ENCODE data around the gene AGBL4.

The AGBL4 gene

DNA sequence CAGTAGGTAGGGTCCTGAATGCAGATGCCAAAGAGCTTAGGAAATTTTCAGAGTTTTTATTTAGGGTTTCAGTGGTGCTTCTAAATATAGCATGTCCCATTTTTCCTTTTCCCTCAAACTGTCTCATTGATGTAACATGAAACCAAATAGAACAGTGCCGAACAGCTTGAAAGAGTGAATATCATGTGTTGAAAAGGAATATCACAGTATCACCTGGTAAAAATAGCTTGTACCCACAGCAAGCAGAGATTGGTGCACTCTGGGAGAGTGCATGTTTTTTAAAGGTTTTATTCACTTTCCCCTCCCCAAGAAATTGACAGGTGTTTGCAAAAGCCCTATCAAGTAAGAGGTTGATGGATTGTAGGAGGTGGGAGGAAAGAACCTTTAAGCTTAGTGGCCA lies 43.1 kb upstream of the AGBL4 start (continued):
- TF ChIP-seq TSHZ2 (CRISPR knock-in tag; IDR thresholded peaks at IDR 0.05), result no peak
- TF ChIP-seq CSDC2 (CRISPR knock-in tag; IDR thresholded peaks at IDR 0.05), result no peak
- TF ChIP-seq ISL1 (CRISPR knock-in tag; IDR thresholded peaks at IDR 0.05), result no peak

GRCh38 chr1:50060279-50060678 lies 36.5 kb upstream of the AGBL4 start:
- TF ChIP-seq RARB (CRISPR knock-in tag; IDR thresholded peaks at IDR 0.05) (no peak), OSR1 (CRISPR knock-in tag; IDR thresholded peaks at IDR 0.05) (no peak), ZNF70 (CRISPR knock-in tag; IDR thresholded peaks at IDR 0.05) (no peak), SNAI2 (CRISPR knock-in tag; IDR thresholded peaks at IDR 0.05) (no peak), ARNTL (CRISPR knock-in tag; IDR thresholded peaks at IDR 0.05; ENCODE audit: borderline replicate concordance, low read depth) (no peak), PATZ1 (CRISPR knock-in tag; IDR thresholded peaks at IDR 0.05; ENCODE audit: borderline replicate concordance) (no peak), POU6F1 (CRISPR knock-in tag; IDR thresholded peaks at IDR 0.05; ENCODE audit: borderline replicate concordance, low read depth) (no peak), ISL1 (CRISPR knock-in tag; IDR thresholded peaks at IDR 0.05) (no peak), ZFP3 (CRISPR knock-in tag; IDR thresholded peaks at IDR 0.05) (no peak), CREB5 (CRISPR knock-in tag; IDR thresholded peaks at IDR 0.05; ENCODE audit: low read depth) (no peak), TOX (CRISPR knock-in tag; IDR thresholded peaks at IDR 0.05; ENCODE audit: borderline replicate concordance) (no peak), BACH2 (CRISPR knock-in tag; IDR thresholded peaks at IDR 0.05; ENCODE audit: borderline replicate concordance) (no peak), CSRNP3 (CRISPR knock-in tag; IDR thresholded peaks at IDR 0.05) (no peak), GLIS3 (CRISPR knock-in tag; IDR thresholded peaks at IDR 0.05) (no peak), ZC3H10 (CRISPR knock-in tag; IDR thresholded peaks at IDR 0.05) (no peak), PPARA (CRISPR knock-in tag; IDR thresholded peaks at IDR 0.05; ENCODE audit: borderline replicate concordance) (no peak), TSHZ2 (CRISPR knock-in tag; IDR thresholded peaks at IDR 0.05) (no peak), ZNF565 (CRISPR knock-in tag; conservative IDR thresholded peaks at IDR 0.05; ENCODE audit: low read depth) (no peak), ZFP30 (CRISPR knock-in tag; IDR thresholded peaks at IDR 0.05) (no peak), ESRRG (CRISPR knock-in tag; IDR thresholded peaks at IDR 0.05) (no peak)
- ATAC-seq, result no peak
